ENCODE results near the gene GPR107. TPM values are rescaled to one million over a fixed set of nuclear protein-coding genes. Genes with fewer than 3 reads are reported as not detected.

The GPR107 gene
- total RNA-seq, 1 experiment from 2014 or later = 33.2 TPM

DNA sequence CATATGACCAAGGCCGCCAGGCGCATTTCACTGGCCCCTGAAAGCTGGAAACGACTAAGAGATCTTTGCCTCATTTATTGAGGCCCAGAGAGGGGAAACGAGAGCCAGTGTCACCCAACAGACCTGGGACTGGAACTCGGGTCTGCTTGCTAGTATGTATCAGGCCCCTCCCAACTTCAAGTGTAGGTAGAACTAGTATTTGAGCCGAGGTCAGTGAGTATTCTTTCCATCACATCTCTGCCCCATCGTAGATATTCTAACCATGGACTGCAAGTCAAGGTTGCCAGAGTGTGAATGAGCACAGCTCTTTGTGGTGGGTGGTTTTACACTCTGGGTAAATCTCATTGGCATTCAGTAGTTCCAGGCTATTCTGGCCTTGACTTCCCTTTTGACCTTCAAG, 42.2 kb downstream of the GPR107 start:
- Mint-ChIP-seq H3K9me3 (peaks cover 3% of the 10 kb centered on the region; the same call in 1 of the 2 replicates), H3K27me3 (ENCODE audit: low read depth) (no peaks in the 10 kb centered on the region), H3K4me3 (no peak overlapping the region), H3K27ac (0 out of 2 replicates have a peak overlapping the region, but pooled peaks have one; percentile 33), H3K4me1 (no peaks in the 10 kb centered on the region), H3K36me3 (peaks cover 61% of the 10 kb centered on the region)
- CTCF ChIA-PET = no interaction called here
- TF ChIP-seq, protein P1, sequence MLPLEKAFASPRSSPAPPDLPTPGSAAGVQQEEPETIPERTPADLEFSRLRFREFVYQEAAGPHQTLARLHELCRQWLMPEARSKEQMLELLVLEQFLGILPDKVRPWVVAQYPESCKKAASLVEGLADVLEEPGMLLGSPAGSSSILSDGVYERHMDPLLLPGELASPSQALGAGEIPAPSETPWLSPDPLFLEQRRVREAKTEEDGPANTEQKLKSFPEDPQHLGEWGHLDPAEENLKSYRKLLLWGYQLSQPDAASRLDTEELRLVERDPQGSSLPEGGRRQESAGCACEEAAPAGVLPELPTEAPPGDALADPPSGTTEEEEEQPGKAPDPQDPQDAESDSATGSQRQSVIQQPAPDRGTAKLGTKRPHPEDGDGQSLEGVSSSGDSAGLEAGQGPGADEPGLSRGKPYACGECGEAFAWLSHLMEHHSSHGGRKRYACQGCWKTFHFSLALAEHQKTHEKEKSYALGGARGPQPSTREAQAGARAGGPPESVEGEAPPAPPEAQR (CRISPR knock-in tag; IDR thresholded peaks at IDR 0.05) = no peak
- no peak for TF ChIP-seq TEAD4 (CRISPR knock-in tag; IDR thresholded peaks at IDR 0.05)
- no peak for TF ChIP-seq SOX15 (CRISPR knock-in tag; IDR thresholded peaks at IDR 0.05)
- TF ChIP-seq TP53 (CRISPR knock-in tag; IDR thresholded peaks at IDR 0.05) = no peak
- TF ChIP-seq, protein P2, sequence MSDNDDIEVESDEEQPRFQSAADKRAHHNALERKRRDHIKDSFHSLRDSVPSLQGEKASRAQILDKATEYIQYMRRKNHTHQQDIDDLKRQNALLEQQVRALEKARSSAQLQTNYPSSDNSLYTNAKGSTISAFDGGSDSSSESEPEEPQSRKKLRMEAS (CRISPR knock-in tag; IDR thresholded peaks at IDR 0.05) = no peak
- no peak for TF ChIP-seq NR3C1 (CRISPR knock-in tag; conservative IDR thresholded peaks at IDR 0.05; ENCODE audit: low read depth)
- no peak for TF ChIP-seq TCF7 (CRISPR knock-in tag; IDR thresholded peaks at IDR 0.05; ENCODE audit: low read depth)
- TF ChIP-seq ATF1 (CRISPR knock-in tag; IDR thresholded peaks at IDR 0.05) = no peak
- TF ChIP-seq SMAD3 (CRISPR knock-in tag; IDR thresholded peaks at IDR 0.05; ENCODE audit: borderline replicate concordance) = no peak
- TF ChIP-seq RELA (CRISPR knock-in tag; IDR thresholded peaks at IDR 0.05; ENCODE audit: borderline replicate concordance) = no peak
- TF ChIP-seq GTF2I (CRISPR knock-in tag; conservative IDR thresholded peaks at IDR 0.05) = no peak
- no peak for TF ChIP-seq ZNF671 (CRISPR knock-in tag; IDR thresholded peaks at IDR 0.05)
- TF ChIP-seq, protein P3, sequence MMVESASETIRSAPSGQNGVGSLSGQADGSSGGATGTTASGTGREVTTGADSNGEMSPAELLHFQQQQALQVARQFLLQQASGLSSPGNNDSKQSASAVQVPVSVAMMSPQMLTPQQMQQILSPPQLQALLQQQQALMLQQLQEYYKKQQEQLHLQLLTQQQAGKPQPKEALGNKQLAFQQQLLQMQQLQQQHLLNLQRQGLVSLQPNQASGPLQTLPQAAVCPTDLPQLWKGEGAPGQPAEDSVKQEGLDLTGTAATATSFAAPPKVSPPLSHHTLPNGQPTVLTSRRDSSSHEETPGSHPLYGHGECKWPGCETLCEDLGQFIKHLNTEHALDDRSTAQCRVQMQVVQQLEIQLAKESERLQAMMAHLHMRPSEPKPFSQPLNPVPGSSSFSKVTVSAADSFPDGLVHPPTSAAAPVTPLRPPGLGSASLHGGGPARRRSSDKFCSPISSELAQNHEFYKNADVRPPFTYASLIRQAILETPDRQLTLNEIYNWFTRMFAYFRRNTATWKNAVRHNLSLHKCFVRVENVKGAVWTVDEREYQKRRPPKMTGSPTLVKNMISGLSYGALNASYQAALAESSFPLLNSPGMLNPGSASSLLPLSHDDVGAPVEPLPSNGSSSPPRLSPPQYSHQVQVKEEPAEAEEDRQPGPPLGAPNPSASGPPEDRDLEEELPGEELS (CRISPR knock-in tag; IDR thresholded peaks at IDR 0.05) = no peak
- no peak for TF ChIP-seq JUN (CRISPR knock-in tag; IDR thresholded peaks at IDR 0.05)
- no peak for TF ChIP-seq CREB1 (CRISPR knock-in tag; IDR thresholded peaks at IDR 0.05)
- TF ChIP-seq JAZF1 (CRISPR knock-in tag; IDR thresholded peaks at IDR 0.05) = no peak
- DNase-seq (ENCODE audit: low spot score) = no peak
- ATAC-seq = no peak
- POLR2A ChIA-PET = no interaction called here

DNA sequence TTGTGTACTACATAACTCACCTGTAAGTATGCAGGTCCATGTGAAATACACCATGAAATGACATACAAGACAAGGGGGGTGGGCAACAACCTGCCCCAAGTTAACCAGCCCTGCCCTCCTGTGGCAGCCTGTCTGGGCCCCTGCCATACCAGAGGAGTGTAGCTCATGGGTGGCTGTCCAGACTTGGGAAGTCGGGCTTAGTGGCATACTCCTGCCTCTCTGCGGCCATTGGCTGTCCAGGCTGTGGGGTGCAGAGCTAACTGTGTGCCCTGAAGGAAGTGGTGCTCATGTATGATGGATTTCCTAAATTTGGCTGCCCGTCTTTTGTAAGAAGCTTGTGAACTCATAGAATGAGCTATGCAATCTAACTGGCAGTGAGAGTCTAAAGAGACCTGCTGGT, 47.0 kb downstream of the GPR107 start:
- H3K27me3 Mint-ChIP-seq (ENCODE audit: low read depth) = no peaks in the 10 kb centered on the region
- peaks cover 56% of the 10 kb centered on the region for H3K36me3 Mint-ChIP-seq
- ChIA-PET CTCF (interaction anchor here (0.6 kb wide), 1 partner anchor 26 kb away, joined by 3 read pairs; no protein-coding TSS in a partner anchor), POLR2A (no interaction called here)
- ATAC-seq (no peak), DNase-seq (ENCODE audit: low spot score) (no peak)
- H3K4me3 Mint-ChIP-seq = no peak overlapping the region
- H3K27ac Mint-ChIP-seq = no peak overlapping the region
- H3K4me1 Mint-ChIP-seq = no peaks in the 10 kb centered on the region
- TF ChIP-seq ZNF423 (CRISPR knock-in tag; IDR thresholded peaks at IDR 0.05) = no peak
- H3K9me3 Mint-ChIP-seq = no peaks in the 10 kb centered on the region

DNA sequence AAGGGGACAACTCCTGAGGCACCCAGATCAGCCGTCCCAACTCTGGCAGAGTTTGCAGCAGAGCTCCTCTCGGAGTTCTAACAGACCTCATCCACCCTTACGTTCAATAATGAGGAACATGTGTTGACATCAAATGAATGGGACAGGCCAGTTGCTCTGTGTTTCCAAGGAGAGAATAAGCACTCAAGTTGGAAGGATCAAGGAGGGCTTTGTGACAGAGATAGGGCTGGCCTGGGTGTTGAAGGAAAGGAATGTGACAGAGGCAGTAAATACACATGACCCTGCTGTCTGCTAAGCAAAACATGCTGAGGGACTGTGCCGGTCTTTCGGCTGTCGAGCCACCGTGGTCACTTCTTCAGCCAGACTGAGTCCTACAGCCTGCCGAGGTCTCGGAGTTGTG, 48.2 kb downstream of the GPR107 start:
- no peak overlapping the region for H3K27ac Mint-ChIP-seq
- DNase-seq (ENCODE audit: low spot score) = no peak
- no peaks in the 10 kb centered on the region for H3K9me3 Mint-ChIP-seq
- H3K36me3 Mint-ChIP-seq = peaks cover 50% of the 10 kb centered on the region
- no peaks in the 10 kb centered on the region for H3K4me1 Mint-ChIP-seq
- no peak overlapping the region for H3K4me3 Mint-ChIP-seq
- no peak for ATAC-seq
- H3K27me3 Mint-ChIP-seq (ENCODE audit: low read depth) = no peaks in the 10 kb centered on the region
- CTCF ChIA-PET = no interaction called here
- POLR2A ChIA-PET = no interaction called here
- TF ChIP-seq, protein P4, sequence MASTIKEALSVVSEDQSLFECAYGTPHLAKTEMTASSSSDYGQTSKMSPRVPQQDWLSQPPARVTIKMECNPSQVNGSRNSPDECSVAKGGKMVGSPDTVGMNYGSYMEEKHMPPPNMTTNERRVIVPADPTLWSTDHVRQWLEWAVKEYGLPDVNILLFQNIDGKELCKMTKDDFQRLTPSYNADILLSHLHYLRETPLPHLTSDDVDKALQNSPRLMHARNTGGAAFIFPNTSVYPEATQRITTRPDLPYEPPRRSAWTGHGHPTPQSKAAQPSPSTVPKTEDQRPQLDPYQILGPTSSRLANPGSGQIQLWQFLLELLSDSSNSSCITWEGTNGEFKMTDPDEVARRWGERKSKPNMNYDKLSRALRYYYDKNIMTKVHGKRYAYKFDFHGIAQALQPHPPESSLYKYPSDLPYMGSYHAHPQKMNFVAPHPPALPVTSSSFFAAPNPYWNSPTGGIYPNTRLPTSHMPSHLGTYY (CRISPR knock-in tag; IDR thresholded peaks at IDR 0.05) = no peak
- TF ChIP-seq GABPB1 (CRISPR knock-in tag; IDR thresholded peaks at IDR 0.05) (no peak), ZNF263 (CRISPR knock-in tag; IDR thresholded peaks at IDR 0.05; ENCODE audit: low read depth) (no peak), GTF2I (CRISPR knock-in tag; conservative IDR thresholded peaks at IDR 0.05) (no peak), RELA (CRISPR knock-in tag; IDR thresholded peaks at IDR 0.05; ENCODE audit: borderline replicate concordance) (no peak), MYBL2 (CRISPR knock-in tag; IDR thresholded peaks at IDR 0.05) (no peak), MXD4 (CRISPR knock-in tag; IDR thresholded peaks at IDR 0.05; ENCODE audit: borderline replicate concordance) (no peak), HMGA2 (CRISPR knock-in tag; IDR thresholded peaks at IDR 0.05) (no peak), ZNF416 (CRISPR knock-in tag; IDR thresholded peaks at IDR 0.05) (no peak)
- TF ChIP-seq, protein P5, sequence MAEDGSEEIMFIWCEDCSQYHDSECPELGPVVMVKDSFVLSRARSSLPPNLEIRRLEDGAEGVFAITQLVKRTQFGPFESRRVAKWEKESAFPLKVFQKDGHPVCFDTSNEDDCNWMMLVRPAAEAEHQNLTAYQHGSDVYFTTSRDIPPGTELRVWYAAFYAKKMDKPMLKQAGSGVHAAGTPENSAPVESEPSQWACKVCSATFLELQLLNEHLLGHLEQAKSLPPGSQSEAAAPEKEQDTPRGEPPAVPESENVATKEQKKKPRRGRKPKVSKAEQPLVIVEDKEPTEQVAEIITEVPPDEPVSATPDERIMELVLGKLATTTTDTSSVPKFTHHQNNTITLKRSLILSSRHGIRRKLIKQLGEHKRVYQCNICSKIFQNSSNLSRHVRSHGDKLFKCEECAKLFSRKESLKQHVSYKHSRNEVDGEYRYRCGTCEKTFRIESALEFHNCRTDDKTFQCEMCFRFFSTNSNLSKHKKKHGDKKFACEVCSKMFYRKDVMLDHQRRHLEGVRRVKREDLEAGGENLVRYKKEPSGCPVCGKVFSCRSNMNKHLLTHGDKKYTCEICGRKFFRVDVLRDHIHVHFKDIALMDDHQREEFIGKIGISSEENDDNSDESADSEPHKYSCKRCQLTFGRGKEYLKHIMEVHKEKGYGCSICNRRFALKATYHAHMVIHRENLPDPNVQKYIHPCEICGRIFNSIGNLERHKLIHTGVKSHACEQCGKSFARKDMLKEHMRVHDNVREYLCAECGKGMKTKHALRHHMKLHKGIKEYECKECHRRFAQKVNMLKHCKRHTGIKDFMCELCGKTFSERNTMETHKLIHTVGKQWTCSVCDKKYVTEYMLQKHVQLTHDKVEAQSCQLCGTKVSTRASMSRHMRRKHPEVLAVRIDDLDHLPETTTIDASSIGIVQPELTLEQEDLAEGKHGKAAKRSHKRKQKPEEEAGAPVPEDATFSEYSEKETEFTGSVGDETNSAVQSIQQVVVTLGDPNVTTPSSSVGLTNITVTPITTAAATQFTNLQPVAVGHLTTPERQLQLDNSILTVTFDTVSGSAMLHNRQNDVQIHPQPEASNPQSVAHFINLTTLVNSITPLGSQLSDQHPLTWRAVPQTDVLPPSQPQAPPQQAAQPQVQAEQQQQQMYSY (CRISPR knock-in tag; IDR thresholded peaks at IDR 0.05) = no peak

Measured in WTC11 (cell line).